SJSA1 (cell line): ENCODE measurements around the gene BASP1. TPM values are rescaled to one million over a fixed set of nuclear protein-coding genes. Genes with fewer than 3 reads are reported as not detected.
"Not testable (repeated sequence)": the region's sequence is repeated elsewhere in the genome, so short reads cannot be mapped to it uniquely, and the experiment has no call there.

Experiments
- DNase-seq, 2 experiments: peaks; one replicate each; pipeline ENCODE4 v3.0.0-alpha.2; 2015 to 2020; ENCODE audit warnings: low spot score in 2 of 2, low read depth in 1 of 2
- H3K27ac ChIP-seq: fragments of 250-450 bp; sonication (Bioruptor Pico); 2 replicates; pipeline ENCODE4 v1.5.1; 2020; ENCODE audit warnings: mild to moderate bottlenecking, moderate library complexity
- H3K27me3 ChIP-seq: fragments of 250-450 bp; sonication (Bioruptor Pico); replicated peaks from 2 replicates; pipeline ENCODE4 v1.5.1; 2020; ENCODE audit warnings: mild to moderate bottlenecking, moderate library complexity
- H3K36me3 ChIP-seq: fragments of 250-450 bp; sonication (Bioruptor Pico); 2 replicates; pipeline ENCODE4 v1.5.1; 2020; ENCODE audit warnings: mild to moderate bottlenecking
- H3K4me1 ChIP-seq: fragments of 250-450 bp; sonication (Bioruptor Pico); replicated peaks from 2 replicates; pipeline ENCODE4 v1.6.1; 2021; ENCODE audit warnings: mild to moderate bottlenecking
- H3K4me3 ChIP-seq: fragments of 250-450 bp; sonication (Bioruptor Pico); 2 replicates; pipeline ENCODE4 v1.5.1; 2020; ENCODE audit warnings: mild to moderate bottlenecking
- H3K9me3 ChIP-seq: fragments of 250-450 bp; sonication (Bioruptor Pico); replicated peaks from 2 replicates; pipeline ENCODE4 v1.5.1; 2020; ENCODE audit warnings: mild to moderate bottlenecking
- total RNA-seq: library from RNA; depleted of rRNA; stranded (reverse); fragments of >200 nt; shearing (Covaris generic); gene quantifications from 2 replicates; pipeline ENCODE4 v1.2.3, GENCODE V29; 2014

The BASP1 gene
- total RNA-seq, 1 experiment from 2014 or later, result 523 TPM

DNA sequence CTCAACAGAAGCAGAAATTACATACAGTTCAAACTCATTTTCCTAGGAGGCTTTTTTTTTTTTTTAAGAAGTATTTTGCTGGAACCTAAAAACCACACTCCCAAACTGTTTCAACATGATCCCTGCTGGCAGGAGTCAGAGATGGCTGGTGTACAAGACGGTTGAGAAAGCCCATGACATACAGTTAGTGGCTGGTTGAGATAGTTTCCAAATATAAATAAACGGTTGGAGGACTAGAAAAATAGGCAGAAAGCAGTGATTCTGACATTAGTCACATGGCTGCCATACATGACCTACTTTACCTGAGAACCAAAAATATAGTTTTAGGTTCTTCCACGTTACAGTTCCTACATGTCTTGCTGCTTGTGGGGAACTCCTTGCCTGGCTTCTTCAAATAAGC is 31.7 kb upstream of the BASP1 start:
- Histone ChIP-seq H3K27me3 (no peaks in the 10 kb centered on the region), H3K27ac (0 out of 2 replicates have a peak overlapping the region, but pooled peaks have one; percentile 2), H3K9me3 (no peaks in the 10 kb centered on the region), H3K4me3 (no peak overlapping the region), H3K4me1 (peaks cover 59% of the 10 kb centered on the region), H3K36me3 (no peaks in the 10 kb centered on the region)
- peak; percentile 51 to 58 for DNase-seq

DNA sequence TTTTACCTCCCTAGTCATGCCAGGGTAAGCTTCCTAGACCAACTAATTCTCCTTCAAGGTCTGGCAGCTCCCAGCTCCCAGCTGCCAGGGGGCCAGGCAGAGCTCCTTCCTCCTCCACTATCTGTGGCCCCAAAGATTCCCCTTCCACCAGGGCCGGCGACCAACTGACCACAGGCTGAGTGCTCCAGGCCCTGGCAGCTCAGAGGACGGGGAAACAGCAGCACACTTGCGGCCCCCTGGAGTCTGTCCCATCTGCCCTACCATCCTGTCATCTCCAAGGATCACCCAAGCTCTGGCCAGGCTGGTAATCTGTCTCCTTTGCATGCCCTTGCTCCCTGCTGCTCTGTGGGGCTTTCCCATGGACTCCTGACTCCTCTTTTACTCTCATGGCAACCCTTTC is 31.2 kb upstream of the BASP1 start:
- H3K4me3 ChIP-seq, result no peak overlapping the region
- 0 out of 2 replicates have a peak overlapping the region, but pooled peaks have one; percentile 2 for H3K27ac ChIP-seq
- H3K4me1 ChIP-seq, result peaks cover 59% of the 10 kb centered on the region
- no peaks in the 10 kb centered on the region for H3K36me3 ChIP-seq
- peak in 1 of 2 experiments; percentile 43 for DNase-seq
- no peaks in the 10 kb centered on the region for H3K27me3 ChIP-seq
- H3K9me3 ChIP-seq, result no peaks in the 10 kb centered on the region

GRCh38 chr5:17187011-17187785 is 30.2 kb upstream of the BASP1 start:
- Histone ChIP-seq H3K4me1 (peaks cover 53% of the 10 kb centered on the region), H3K4me3 (no peak overlapping the region), H3K36me3 (no peaks in the 10 kb centered on the region), H3K27ac (peak overlapping the region; percentile 8), H3K27me3 (no peaks in the 10 kb centered on the region), H3K9me3 (no peaks in the 10 kb centered on the region)
- peak; percentile 43 to 45 for DNase-seq

GRCh38 chr5:17187786-17188170 is 29.7 kb upstream of the BASP1 start:
- H3K9me3 ChIP-seq, result no peaks in the 10 kb centered on the region
- no peaks in the 10 kb centered on the region for H3K27me3 ChIP-seq
- no peak for DNase-seq
- H3K4me3 ChIP-seq, result no peak overlapping the region
- peaks cover 53% of the 10 kb centered on the region for H3K4me1 ChIP-seq
- H3K36me3 ChIP-seq, result no peaks in the 10 kb centered on the region
- peak overlapping the region; percentile 8 for H3K27ac ChIP-seq

DNA sequence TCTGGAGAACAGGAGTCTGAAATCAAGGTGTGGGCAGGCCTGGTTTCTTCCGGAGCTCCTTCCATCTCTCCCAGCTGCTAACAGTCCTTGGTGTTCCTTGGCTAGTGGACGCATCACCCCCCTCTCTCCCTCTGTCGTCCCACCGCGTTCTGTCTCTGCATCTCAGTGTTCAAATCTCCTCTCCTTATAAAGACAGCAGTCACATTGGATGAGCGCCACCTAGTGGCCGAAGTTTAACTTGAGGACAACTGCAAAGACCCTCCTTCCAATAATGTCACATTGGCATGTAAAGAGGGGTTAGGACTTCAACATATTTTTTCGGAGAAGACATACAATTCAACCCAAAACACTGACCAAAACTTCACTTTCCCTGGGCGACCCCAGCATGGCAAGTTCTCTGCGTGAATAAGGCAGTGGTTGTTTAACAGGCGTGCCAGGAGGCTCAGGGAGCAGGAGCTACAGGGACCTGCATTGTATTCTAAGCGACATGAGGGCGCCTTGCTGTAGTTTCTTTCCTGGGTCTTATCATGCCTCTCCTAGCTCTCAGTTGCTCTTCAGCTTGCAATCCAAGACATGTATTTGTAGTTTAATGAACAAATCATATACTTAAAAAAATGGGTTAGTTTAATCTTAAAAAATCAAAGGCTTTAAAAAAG is 27.9 kb upstream of the BASP1 start:
- no peak overlapping the region for H3K27ac ChIP-seq
- H3K4me3 ChIP-seq, result no peak overlapping the region
- H3K4me1 ChIP-seq, result peaks cover 53% of the 10 kb centered on the region
- no peaks in the 10 kb centered on the region for H3K36me3 ChIP-seq
- no peaks in the 10 kb centered on the region for H3K9me3 ChIP-seq
- H3K27me3 ChIP-seq, result no peaks in the 10 kb centered on the region
- DNase-seq, result peak; percentile 90 to 93

- H3K4me3 ChIP-seq, result no peak overlapping the region
- H3K9me3 ChIP-seq, result no peaks in the 10 kb centered on the region
- H3K36me3 ChIP-seq, result no peaks in the 10 kb centered on the region
- H3K4me1 ChIP-seq, result peaks cover 51% of the 10 kb centered on the region
- peak overlapping the region; percentile 11 for H3K27ac ChIP-seq
- no peaks in the 10 kb centered on the region for H3K27me3 ChIP-seq
- peak; percentile 55 to 89 for DNase-seq
Observed at GRCh38 chr5:17190242-17190778, 27.1 kb upstream of the BASP1 start.

GRCh38 chr5:17190799-17191391 is 26.5 kb upstream of the BASP1 start:
- Histone ChIP-seq H3K4me3 (no peak overlapping the region), H3K4me1 (peaks cover 45% of the 10 kb centered on the region), H3K27ac (peak overlapping the region; percentile 11), H3K9me3 (no peaks in the 10 kb centered on the region), H3K27me3 (no peaks in the 10 kb centered on the region), H3K36me3 (no peaks in the 10 kb centered on the region)
- DNase-seq, result peak in 1 of 2 experiments; percentile 37

GRCh38 chr5:17191574-17191973 is 25.9 kb upstream of the BASP1 start:
- H3K27me3 ChIP-seq, H3K4me3 ChIP-seq, H3K9me3 ChIP-seq, H3K36me3 ChIP-seq, H3K27ac ChIP-seq: not testable (repeated sequence)
- DNase-seq, result peak in 1 of 2 experiments; percentile 7
- H3K4me1 ChIP-seq, result peaks cover 38% of the 10 kb centered on the region

DNA sequence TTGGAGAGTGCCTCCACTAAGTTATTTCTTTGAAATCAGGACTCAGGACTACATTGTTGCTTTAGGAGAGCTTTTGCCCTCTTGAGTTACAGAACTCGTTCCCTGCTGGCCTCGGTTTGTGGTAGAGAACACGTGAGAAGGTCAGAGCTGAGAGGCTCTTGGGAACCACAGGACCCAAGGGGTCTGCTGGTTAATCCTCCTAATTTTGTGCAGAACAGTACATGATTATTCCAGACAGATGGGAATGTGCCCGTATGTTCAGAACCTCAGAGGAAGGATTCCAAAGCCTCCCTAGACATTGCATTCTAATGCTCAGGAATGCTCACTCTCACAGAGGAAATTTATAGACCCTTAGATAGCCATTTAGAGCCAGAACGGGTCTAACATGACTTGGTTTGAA is 25.2 kb upstream of the BASP1 start:
- no peaks in the 10 kb centered on the region for H3K36me3 ChIP-seq
- peak in 1 of 2 experiments; percentile 28 for DNase-seq
- no peaks in the 10 kb centered on the region for H3K27me3 ChIP-seq
- no peaks in the 10 kb centered on the region for H3K9me3 ChIP-seq
- peaks cover 32% of the 10 kb centered on the region for H3K4me1 ChIP-seq
- H3K4me3 ChIP-seq, result no peak overlapping the region
- no peak overlapping the region for H3K27ac ChIP-seq

- Histone ChIP-seq H3K27ac (no peak overlapping the region), H3K4me1 (peaks cover 2% of the 10 kb centered on the region), H3K27me3 (no peaks in the 10 kb centered on the region), H3K4me3 (no peak overlapping the region), H3K36me3 (no peaks in the 10 kb centered on the region), H3K9me3 (peaks cover 5% of the 10 kb centered on the region)
- DNase-seq, result peak in 1 of 2 experiments; percentile 18
Observed at GRCh38 chr5:17196024-17196423, 21.4 kb upstream of the BASP1 start.

DNA sequence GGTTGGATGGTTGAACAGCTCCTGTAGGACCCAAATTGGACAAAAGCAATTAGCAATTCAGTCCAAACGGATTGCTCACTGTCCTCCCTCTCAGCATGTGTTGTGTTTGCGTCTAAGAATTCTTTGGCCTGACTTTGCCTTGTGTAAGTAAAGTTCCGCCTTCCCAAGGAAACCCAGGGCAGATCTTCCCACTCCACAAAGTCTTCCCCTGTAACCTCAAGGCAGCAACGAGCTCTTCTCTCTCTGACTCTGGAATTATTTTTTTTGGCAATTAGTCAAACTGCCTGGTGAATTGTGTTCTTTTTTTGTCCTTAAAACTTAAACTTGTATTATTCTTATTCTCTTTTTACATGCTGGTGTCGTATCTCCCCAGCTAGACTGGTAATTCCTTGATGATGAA is 20.7 kb upstream of the BASP1 start:
- H3K4me3 ChIP-seq, result no peak overlapping the region
- H3K27me3 ChIP-seq, result no peaks in the 10 kb centered on the region
- no peaks in the 10 kb centered on the region for H3K4me1 ChIP-seq
- H3K9me3 ChIP-seq, result peaks cover 5% of the 10 kb centered on the region
- DNase-seq, result peak in 1 of 2 experiments; percentile 30
- no peaks in the 10 kb centered on the region for H3K36me3 ChIP-seq
- H3K27ac ChIP-seq, result no peak overlapping the region

DNA sequence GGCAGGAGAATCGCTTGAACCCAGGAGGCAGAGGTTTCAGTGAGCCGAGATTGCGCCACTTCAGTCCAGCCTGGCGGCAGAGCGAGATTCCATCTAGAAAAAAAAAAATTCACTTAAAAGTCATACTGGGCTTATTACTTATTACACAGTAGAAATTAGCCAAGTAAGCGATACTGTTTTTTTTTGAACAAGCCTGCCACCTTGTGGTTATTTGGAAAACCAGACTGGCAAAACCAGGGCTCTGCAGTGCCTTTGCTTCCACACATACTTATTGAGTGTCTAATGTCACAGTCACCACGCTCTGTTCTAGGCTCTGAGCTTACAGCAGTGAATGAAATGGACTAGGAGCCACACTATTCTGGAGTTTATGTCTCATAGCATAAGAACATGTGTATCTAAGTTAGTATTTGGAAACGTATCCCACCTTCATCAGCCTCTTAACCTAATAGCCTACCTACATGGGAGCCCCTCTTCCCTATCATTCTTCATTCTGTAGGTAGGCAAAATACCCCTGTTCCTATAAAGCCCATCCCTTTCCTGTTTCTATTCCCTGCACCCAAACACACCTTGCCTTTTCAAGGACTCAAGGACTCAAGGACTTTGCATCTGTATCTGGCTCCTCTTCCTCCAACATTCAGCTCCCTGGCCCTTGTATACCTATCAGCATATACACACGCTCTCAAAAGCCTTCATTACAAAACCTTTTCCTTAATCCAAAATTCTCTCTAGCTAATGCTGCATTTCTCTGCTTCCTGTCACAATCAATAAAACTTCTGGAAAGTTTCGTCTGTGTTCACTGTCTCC is 13.9 kb upstream of the BASP1 start:
- H3K36me3 ChIP-seq, result no peaks in the 10 kb centered on the region
- no peaks in the 10 kb centered on the region for H3K27me3 ChIP-seq
- peak in 1 of 2 experiments; percentile 79 for DNase-seq
- H3K27ac ChIP-seq, result no peak overlapping the region
- H3K4me3 ChIP-seq, result no peak overlapping the region
- 0 out of 2 replicates have a peak, but pooled peaks cover 2% of the 10 kb centered on the region for H3K9me3 ChIP-seq
- H3K4me1 ChIP-seq, result 0 out of 2 replicates have a peak, but pooled peaks cover 3% of the 10 kb centered on the region

DNA sequence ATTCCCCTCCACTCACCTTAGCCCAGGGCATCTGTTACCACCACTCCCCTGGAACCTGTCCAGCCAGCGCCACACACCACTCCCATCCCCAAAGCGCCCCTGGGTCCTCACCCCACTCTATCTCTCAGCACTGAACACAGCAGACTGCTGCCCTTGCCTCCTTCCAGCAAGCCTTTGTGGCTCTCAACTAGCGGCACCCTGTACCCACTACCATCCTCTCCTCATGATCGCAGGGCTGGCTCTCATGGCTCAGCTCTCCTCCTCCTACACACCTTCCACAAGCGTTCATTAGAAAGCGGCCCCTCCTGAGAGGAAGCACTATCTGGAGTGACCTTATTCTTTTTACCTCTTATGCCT is 13.3 kb upstream of the BASP1 start:
- Histone ChIP-seq H3K27ac (no peak overlapping the region), H3K9me3 (0 out of 2 replicates have a peak, but pooled peaks cover 2% of the 10 kb centered on the region), H3K4me3 (no peak overlapping the region), H3K36me3 (no peaks in the 10 kb centered on the region), H3K4me1 (0 out of 2 replicates have a peak, but pooled peaks cover 3% of the 10 kb centered on the region), H3K27me3 (no peaks in the 10 kb centered on the region)
- no peak for DNase-seq
